ENCODE results near the gene KRTCAP2. TPM values are rescaled to one million over a fixed set of nuclear protein-coding genes. Genes with fewer than 3 reads are reported as not detected.
A peak's percentile ranks its signal among the peaks of the same experiment; 100 is the strongest.

The KRTCAP2 gene
- total and polyA plus RNA-seq, 10 of the 15 experiments (the other 5 are each of a cell fraction or from before 2014, with no cell fraction given): 61.3 to 238 (median 141) TPM

DNA sequence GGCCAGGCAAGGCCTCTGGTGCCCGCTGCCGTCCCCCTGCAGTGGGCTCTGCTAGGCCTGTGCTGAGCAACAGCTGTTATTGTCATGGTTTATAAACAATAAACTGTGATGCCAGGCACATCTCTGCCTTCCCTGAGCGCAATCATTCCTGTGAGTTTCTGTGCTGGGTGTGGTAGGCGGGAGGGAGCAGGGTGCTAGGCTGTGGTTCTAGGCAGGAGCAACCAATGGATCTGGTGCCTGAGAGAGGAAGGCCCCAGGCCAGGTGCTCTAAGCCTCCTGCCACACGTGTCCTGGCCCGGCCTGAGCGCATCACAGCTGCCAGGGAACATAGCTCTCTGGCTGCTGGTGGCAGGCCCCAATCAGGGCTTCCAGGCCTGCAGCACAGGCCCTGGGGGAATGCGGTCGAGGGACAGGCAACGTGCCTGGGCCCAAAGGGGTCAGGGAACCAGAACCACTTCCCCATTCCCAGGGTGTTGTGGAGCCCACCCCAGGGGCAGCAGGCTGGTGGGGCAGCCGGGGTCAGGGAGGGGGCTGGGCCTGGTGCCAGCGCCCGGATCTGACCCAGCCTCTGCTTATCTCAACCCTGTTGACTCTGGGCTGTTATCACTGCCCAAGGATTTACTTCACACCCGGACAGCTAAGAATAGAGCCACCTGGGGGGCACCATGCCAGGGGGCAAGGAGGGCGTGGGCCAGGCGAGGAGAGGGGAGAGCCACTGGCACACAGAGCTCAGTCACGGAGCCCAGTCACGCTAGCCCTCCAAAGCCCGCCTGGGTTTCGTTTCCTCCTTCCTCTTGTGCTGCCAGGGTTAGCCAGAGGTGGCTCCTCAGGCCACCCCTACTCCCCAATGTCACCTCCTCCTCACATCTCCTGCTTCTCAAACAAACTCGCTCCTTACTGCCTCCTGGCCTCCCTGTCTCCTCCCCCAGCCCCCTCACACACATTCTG is 12.0 kb upstream of the KRTCAP2 start (continued):
- TF ChIP-seq ZNF207 (IDR thresholded peaks at IDR 0.05; ENCODE audit: borderline replicate concordance) (no peak), CREB1 (IDR thresholded peaks at IDR 0.05; ENCODE audit: low read depth) (no peak), CHD1 (IDR thresholded peaks at IDR 0.05; ENCODE audit: low read depth, low read length) (no peak), RFX5 (IDR thresholded peaks at IDR 0.05; ENCODE audit: low read depth, low read length) (no peak), FOS (IDR thresholded peaks at IDR 0.05; ENCODE audit: borderline replicate concordance, extremely low read depth, insufficient read length) (no peak), EZH2 (IDR thresholded peaks at IDR 0.05; ENCODE audit: borderline replicate concordance, control insufficient read depth, low read depth, low read length) (no peak), IKZF2 (IDR thresholded peaks at IDR 0.05) (peak; percentile 73 to 84), RCOR1 (conservative IDR thresholded peaks at IDR 0.05; ENCODE audit: low read depth, low read length) (no peak), STAT1 (conservative IDR thresholded peaks at IDR 0.05) (no peak), SUZ12 (IDR thresholded peaks at IDR 0.05; ENCODE audit: unreplicated experiment) (no peak), GATAD2B (conservative IDR thresholded peaks at IDR 0.05; ENCODE audit: low read depth) (peak; percentile 97), POLR2A (IDR thresholded peaks at IDR 0.05; ENCODE audit: low read depth, low read length) (peak; percentile 65), TAF1 (IDR thresholded peaks at IDR 0.05; ENCODE audit: borderline replicate concordance, low read depth, low read length) (no peak), KLF5 (IDR thresholded peaks at IDR 0.05; ENCODE audit: partially characterized antibody) (no peak), PAX8 (IDR thresholded peaks at IDR 0.05) (no peak), EP300 (IDR thresholded peaks at IDR 0.05; ENCODE audit: borderline replicate concordance in 1 of 2, control insufficient read depth in 1 of 2, low read depth in 2 of 2, low read length in 2 of 2) (peak in 1 of 2 experiments; percentile 71; a peak in 3 of 4 replicates), MTA3 (IDR thresholded peaks at IDR 0.05; ENCODE audit: borderline replicate concordance, low read length) (no peak), ZNF274 (IDR thresholded peaks at IDR 0.05; ENCODE audit: insufficient read depth, insufficient read length) (no peak), ZNF24 (IDR thresholded peaks at IDR 0.05) (no peak), RAD21 (IDR thresholded peaks at IDR 0.05; ENCODE audit: insufficient read depth, low read depth, low read length) (no peak)
- TF ChIP-seq, protein P1, sequence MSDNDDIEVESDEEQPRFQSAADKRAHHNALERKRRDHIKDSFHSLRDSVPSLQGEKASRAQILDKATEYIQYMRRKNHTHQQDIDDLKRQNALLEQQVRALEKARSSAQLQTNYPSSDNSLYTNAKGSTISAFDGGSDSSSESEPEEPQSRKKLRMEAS (IDR thresholded peaks at IDR 0.05; ENCODE audit: low read depth, low read length): no peak
- TF ChIP-seq, protein P2, sequence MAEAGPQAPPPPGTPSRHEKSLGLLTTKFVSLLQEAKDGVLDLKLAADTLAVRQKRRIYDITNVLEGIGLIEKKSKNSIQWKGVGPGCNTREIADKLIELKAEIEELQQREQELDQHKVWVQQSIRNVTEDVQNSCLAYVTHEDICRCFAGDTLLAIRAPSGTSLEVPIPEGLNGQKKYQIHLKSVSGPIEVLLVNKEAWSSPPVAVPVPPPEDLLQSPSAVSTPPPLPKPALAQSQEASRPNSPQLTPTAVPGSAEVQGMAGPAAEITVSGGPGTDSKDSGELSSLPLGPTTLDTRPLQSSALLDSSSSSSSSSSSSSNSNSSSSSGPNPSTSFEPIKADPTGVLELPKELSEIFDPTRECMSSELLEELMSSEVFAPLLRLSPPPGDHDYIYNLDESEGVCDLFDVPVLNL (IDR thresholded peaks at IDR 0.05; ENCODE audit: low read depth, low read length): no peak
- TF ChIP-seq, protein P3, sequence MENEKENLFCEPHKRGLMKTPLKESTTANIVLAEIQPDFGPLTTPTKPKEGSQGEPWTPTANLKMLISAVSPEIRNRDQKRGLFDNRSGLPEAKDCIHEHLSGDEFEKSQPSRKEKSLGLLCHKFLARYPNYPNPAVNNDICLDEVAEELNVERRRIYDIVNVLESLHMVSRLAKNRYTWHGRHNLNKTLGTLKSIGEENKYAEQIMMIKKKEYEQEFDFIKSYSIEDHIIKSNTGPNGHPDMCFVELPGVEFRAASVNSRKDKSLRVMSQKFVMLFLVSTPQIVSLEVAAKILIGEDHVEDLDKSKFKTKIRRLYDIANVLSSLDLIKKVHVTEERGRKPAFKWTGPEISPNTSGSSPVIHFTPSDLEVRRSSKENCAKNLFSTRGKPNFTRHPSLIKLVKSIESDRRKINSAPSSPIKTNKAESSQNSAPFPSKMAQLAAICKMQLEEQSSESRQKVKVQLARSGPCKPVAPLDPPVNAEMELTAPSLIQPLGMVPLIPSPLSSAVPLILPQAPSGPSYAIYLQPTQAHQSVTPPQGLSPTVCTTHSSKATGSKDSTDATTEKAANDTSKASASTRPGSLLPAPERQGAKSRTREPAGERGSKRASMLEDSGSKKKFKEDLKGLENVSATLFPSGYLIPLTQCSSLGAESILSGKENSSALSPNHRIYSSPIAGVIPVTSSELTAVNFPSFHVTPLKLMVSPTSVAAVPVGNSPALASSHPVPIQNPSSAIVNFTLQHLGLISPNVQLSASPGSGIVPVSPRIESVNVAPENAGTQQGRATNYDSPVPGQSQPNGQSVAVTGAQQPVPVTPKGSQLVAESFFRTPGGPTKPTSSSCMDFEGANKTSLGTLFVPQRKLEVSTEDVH (IDR thresholded peaks at IDR 0.05; ENCODE audit: low read depth, partially characterized antibody): no peak

Measured in GM12878 (cell line).